ENCODE results near the gene TRPM7.

DNA sequence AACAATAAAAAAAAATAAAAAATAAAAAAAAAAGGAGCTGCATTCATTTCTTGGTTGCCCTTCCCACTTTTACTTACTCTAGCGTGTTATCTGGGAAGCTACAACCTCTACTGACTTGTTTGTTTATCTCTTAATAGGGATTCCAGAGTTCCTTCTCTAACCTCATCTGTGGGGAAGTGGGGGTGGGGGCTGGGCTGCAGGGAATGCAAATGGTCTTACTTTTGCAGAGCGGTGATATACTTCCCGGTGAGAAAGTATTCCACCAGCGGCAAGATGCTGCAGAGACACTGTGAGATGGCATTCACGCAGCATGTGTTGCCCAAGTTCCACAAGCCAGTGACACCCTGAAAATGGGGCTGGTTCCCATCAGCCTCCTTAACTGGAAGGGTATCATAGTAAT, 142.2 kb downstream of the TRPM7 start:
- TF ChIP-seq, protein P1, sequence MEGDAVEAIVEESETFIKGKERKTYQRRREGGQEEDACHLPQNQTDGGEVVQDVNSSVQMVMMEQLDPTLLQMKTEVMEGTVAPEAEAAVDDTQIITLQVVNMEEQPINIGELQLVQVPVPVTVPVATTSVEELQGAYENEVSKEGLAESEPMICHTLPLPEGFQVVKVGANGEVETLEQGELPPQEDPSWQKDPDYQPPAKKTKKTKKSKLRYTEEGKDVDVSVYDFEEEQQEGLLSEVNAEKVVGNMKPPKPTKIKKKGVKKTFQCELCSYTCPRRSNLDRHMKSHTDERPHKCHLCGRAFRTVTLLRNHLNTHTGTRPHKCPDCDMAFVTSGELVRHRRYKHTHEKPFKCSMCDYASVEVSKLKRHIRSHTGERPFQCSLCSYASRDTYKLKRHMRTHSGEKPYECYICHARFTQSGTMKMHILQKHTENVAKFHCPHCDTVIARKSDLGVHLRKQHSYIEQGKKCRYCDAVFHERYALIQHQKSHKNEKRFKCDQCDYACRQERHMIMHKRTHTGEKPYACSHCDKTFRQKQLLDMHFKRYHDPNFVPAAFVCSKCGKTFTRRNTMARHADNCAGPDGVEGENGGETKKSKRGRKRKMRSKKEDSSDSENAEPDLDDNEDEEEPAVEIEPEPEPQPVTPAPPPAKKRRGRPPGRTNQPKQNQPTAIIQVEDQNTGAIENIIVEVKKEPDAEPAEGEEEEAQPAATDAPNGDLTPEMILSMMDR (optimal IDR thresholded peaks at IDR 0.05 in 1 of 3, IDR thresholded peaks at IDR 0.05 in 1 of 3, conservative IDR thresholded peaks at IDR 0.05 in 1 of 3; ENCODE audit: extremely low read depth in 1 of 3, insufficient read depth in 2 of 3, low read length in 3 of 3), result no peak
- TF ChIP-seq EZH2 (IDR thresholded peaks at IDR 0.05; ENCODE audit: low read length), result no peak

Measured in keratinocyte (primary cell).